B cell (primary cell): Measurements from ENCODE around the gene PCDHGA11. TPM values are rescaled to one million over a fixed set of nuclear protein-coding genes. Genes with fewer than 3 reads are reported as not detected.

Experiments
- ATAC-seq: fragments of 200-7000 bp; cut with Tn5 transposase; one replicate; pipeline ENCODE4 v1.10.0; 2021; ENCODE audit warnings: low read depth, mild to moderate bottlenecking, moderate number of reproducible peaks, moderate library complexity
- CTCF ChIA-PET: fragments of 350-600 bp; sonication (Branson Sonifier 250); formaldehyde crosslinking; loops from one replicate; lab custom pipeline; 2021; ENCODE audit warnings: antibody characterized with exemption, inconsistent platforms; lab: Charles Lee
- POLR2A ChIA-PET: fragments of 350-600 bp; sonication (Branson Sonifier 250); formaldehyde crosslinking; loops from one replicate; lab custom pipeline; 2021; ENCODE audit warnings: antibody characterized with exemption; lab: Charles Lee
- DNase-seq: peaks from one replicate; pipeline ENCODE4 v3.0.0; 2013
- H2AFZ ChIP-seq: 2 replicates; pipeline ENCODE4 v1.6.1; 2012; ENCODE audit warnings: mild to moderate bottlenecking, low read depth, low read length; ENCODE audit not compliant: insufficient read depth, poor library complexity, severe bottlenecking
- H3K27ac ChIP-seq, 2 donors: 1 replicate in 1 of 2; 2 replicates in 1 of 2; pipeline ENCODE4 v1.5.1; 2012 to 2013; ENCODE audit warnings: low read length in 2 of 2, mild to moderate bottlenecking in 2 of 2, moderate library complexity in 1 of 2
- H3K27me3 ChIP-seq, 4 experiments: fragments of 200-600 bp in 1 of 4; sonication (generic) in 1 of 4; replicated peaks in 1 of 4; 1 replicate in 2 of 4; 2 replicates in 2 of 4; pipeline versions ENCODE4 v1.6.1 to v1.7.0; 2013 to 2016; ENCODE audit warnings: low read length in 3 of 4, mild to moderate bottlenecking in 2 of 4, mixed read lengths in 1 of 4, moderate library complexity in 1 of 4; ENCODE audit not compliant: insufficient read depth in 4 of 4, control insufficient read depth in 3 of 4; ENCODE audit errors: control extremely low read depth in 1 of 4
- H3K36me3 ChIP-seq, 2 experiments: replicated peaks in 1 of 2; 1 replicate in 1 of 2; 2 replicates in 1 of 2; pipeline versions ENCODE4 v1.6.1 to v1.7.1; 2013; ENCODE audit warnings: low read length in 1 of 2; ENCODE audit not compliant: insufficient read depth in 2 of 2, control insufficient read depth in 1 of 2; ENCODE audit errors: control extremely low read depth in 1 of 2, extremely low read depth in 1 of 2
- H3K4me1 ChIP-seq, 2 donors: fragments of 200-600 bp in 1 of 2; sonication (generic) in 1 of 2; 1 replicate in 1 of 2; 2 replicates in 1 of 2; pipeline versions ENCODE4 v1.5.1 to v1.6.1; 2013 to 2017; ENCODE audit warnings: low read length in 2 of 2; ENCODE audit not compliant: control insufficient read depth in 2 of 2, insufficient read depth in 2 of 2
- H3K4me2 ChIP-seq: replicated peaks from 2 replicates; pipeline ENCODE3; 2012; ENCODE audit warnings: mild to moderate bottlenecking, low read depth, low read length; ENCODE audit not compliant: poor library complexity, severe bottlenecking
- H3K4me3 ChIP-seq, 5 experiments: fragments of 200-600 bp in 1 of 5; sonication (generic) in 1 of 5; 1 replicate in 3 of 5; 2 replicates in 2 of 5; pipeline versions ENCODE4 v1.5.1 to v1.7.0; 2011 to 2016; ENCODE audit warnings: low read length in 4 of 5, mild to moderate bottlenecking in 4 of 5, low read depth in 2 of 5, control low read depth in 1 of 5, moderate library complexity in 1 of 5; ENCODE audit not compliant: insufficient read depth in 1 of 5; ENCODE audit errors: control extremely low read depth in 1 of 5, extremely low read depth in 1 of 5
- H3K79me2 ChIP-seq: fragments of 200-600 bp; sonication (generic); one replicate; pipeline ENCODE4 v1.6.0; 2016; ENCODE audit warnings: low read length; ENCODE audit not compliant: control insufficient read depth, insufficient read depth
- H3K9ac ChIP-seq: fragments of 200-600 bp; sonication (generic); 2 replicates; pipeline ENCODE4 v1.6.1; 2017; ENCODE audit warnings: mild to moderate bottlenecking, low read length, moderate library complexity
- H3K9me3 ChIP-seq, 3 donors: one replicate each; pipeline versions ENCODE4 v1.6.1 to v1.7.1; 2013; ENCODE audit warnings: low read length in 2 of 3; ENCODE audit not compliant: control insufficient read depth in 2 of 3, insufficient read depth in 1 of 3; ENCODE audit errors: control extremely low read depth in 1 of 3
- H4K20me1 ChIP-seq: 2 replicates; pipeline ENCODE4 v1.6.0; 2012; ENCODE audit warnings: mild to moderate bottlenecking, low read length; ENCODE audit not compliant: insufficient read depth, control insufficient read depth, poor library complexity, severe bottlenecking
- H3K27ac Mint-ChIP-seq: one replicate; pipeline ENCODE4 v1.8.0; 2021; ENCODE audit warnings: mixed read lengths
- H3K27me3 Mint-ChIP-seq: one replicate; pipeline ENCODE4 v1.8.0; 2021; ENCODE audit warnings: mixed read lengths
- H3K4me1 Mint-ChIP-seq: one replicate; pipeline ENCODE4 v1.8.0; 2021; ENCODE audit warnings: mixed read lengths
- H3K4me3 Mint-ChIP-seq: one replicate; pipeline ENCODE4 v1.8.0; 2021; ENCODE audit warnings: mixed read lengths
- H3K9me3 Mint-ChIP-seq: one replicate; pipeline ENCODE4 v1.8.0; 2022; ENCODE audit warnings: mixed read lengths; ENCODE audit not compliant: insufficient read depth
- CTCF ChIP-seq: fragments of 200-600 bp; IDR thresholded peaks from one replicate; pipeline ENCODE4 v1.8.0; 2022; ENCODE audit warnings: antibody characterized with exemption, mild to moderate bottlenecking
- EZH2 ChIP-seq: IDR thresholded peaks from 2 replicates; pipeline ENCODE4 v1.6.1; 2012; ENCODE audit warnings: borderline replicate concordance, low read depth, mild to moderate bottlenecking, moderate library complexity, low read length; ENCODE audit not compliant: insufficient read depth, poor library complexity, severe bottlenecking
- WGBS: methylation state at CpG from one replicate; pipeline ENCODE4 v1.1.5; 2013; ENCODE audit warnings: missing lambda C conversion rate; ENCODE audit not compliant: insufficient coverage; 5-methylcytosine and 5-hydroxymethylcytosine counted together
- intact Hi-C: fragments of 100-400 bp; cut with micrococcal nuclease; formaldehyde crosslinking; loops from one replicate; pipeline ENCODE4 v1.10.0; 2022
- polyA plus RNA-seq: library from polyadenylated mRNA; depleted of rRNA; stranded (reverse); fragments of >200 nt; gene quantifications from 2 replicates; pipeline ENCODE4 v1.2.3, GENCODE V29; 2012
- total RNA-seq, 2 donors: library from RNA; stranded (reverse); fragments of 120-200 nt in 1 of 2; gene quantifications; 1 replicate in 1 of 2; 2 replicates in 1 of 2; pipeline versions ENCODE4 v1.2.3 to v1.2.4, GENCODE V29; 2013 to 2022

PCDHGA11 gene
- total and polyA plus RNA-seq, 2 donors (not counting 1 experiment from before 2014, with no cell fraction given) = 0.15 to 1.5 TPM

GRCh38 chr5:141402553-141403243, 18.2 kb upstream of the PCDHGA11 start, which contains the start of gene PCDHGA9:
TSS of gene PCDHGA9 (plus strand) at chr5:141402778. CDS start at chr5:141402953, 175 bp downstream.
- CTCF ChIA-PET = interaction anchor here (0.8 to 1.8 kb wide), 7 partner anchors 10 to 164 kb away, joined by 3 to 7 read pairs (median 4); partner anchors contain the start of genes PCDHGA10, PCDHGA12 and PCDHGB7
- 29% methylated on average over 26 of the region's 27 CpGs for WGBS
- peaks cover 2% of the 10 kb centered on the region for H3K4me1 Mint-ChIP-seq

More at GRCh38 chr5:141402553-141403243, 18.2 kb upstream of the PCDHGA11 start, which contains the start of gene PCDHGA9:
- DNase-seq (peak; percentile 25), ATAC-seq (no peak)
- TF ChIP-seq EZH2 = no peak
- peak; percentile 42 for TF ChIP-seq CTCF
- Histone ChIP-seq H3K4me3 (peak within 1 kb of the TSS in 3 of 5 experiments; percentile 21 to 39 (median 21)), H3K27me3 (peaks cover 0 to 55% (median 35%) of the 10 kb centered on the region in 4 experiments), H3K4me1 (no peaks in the 10 kb centered on the region), H3K9me3 (peaks cover 0 to 50% (median 18%) of the 10 kb centered on the region in 3 donors), H3K36me3 (no peaks in the 10 kb centered on the region), H4K20me1 (no peaks in the 10 kb centered on the region), H3K4me2 (peak within 1 kb of the TSS; percentile 52), H3K79me2 (no peaks in the 10 kb centered on the region), H3K9ac (peak within 1 kb of the TSS; percentile 29), H3K27ac (no peak within 1 kb of the TSS), H2AFZ (peak within 1 kb of the TSS; percentile 44)
- no peak within 1 kb of the TSS for H3K27ac Mint-ChIP-seq
- peak within 1 kb of the TSS; percentile 73 for H3K4me3 Mint-ChIP-seq
- H3K9me3 Mint-ChIP-seq = peaks cover 9% of the 10 kb centered on the region
- intact Hi-C loops = loop anchor here (5.0 kb wide), 1 partner anchor 35 kb away; no protein-coding TSS in a partner anchor
- H3K27me3 Mint-ChIP-seq = peaks cover 55% of the 10 kb centered on the region
- POLR2A ChIA-PET = no interaction called here
